Peyer's patch (tissue), 4 donors: ENCODE results near the gene DEPP1. TPM values are rescaled to one million over a fixed set of nuclear protein-coding genes. Genes with fewer than 3 reads are reported as not detected.
A peak's percentile ranks its signal among the peaks of the same experiment; 100 is the strongest.

ENCODE experiments used
- DNase-seq, 3 donors: peaks; one replicate each; pipeline ENCODE4 v3.0.0-alpha.2; 2017 to 2019
- H3K27ac ChIP-seq, 4 donors: fragments of 200-600 bp; sonication (generic); one replicate each; pipeline ENCODE4 v1.5.1; 2016 to 2019
- H3K27me3 ChIP-seq, 2 donors: fragments of 200-600 bp; sonication (generic); one replicate each; pipeline ENCODE4 v1.5.1; 2019
- H3K36me3 ChIP-seq, 3 donors: fragments of 200-600 bp; sonication (generic); one replicate each; pipeline ENCODE4 v1.5.1; 2016 to 2019
- H3K4me1 ChIP-seq, 4 donors: fragments of 200-600 bp; sonication (generic); one replicate each; pipeline ENCODE4 v1.5.1; 2016 to 2019
- H3K4me3 ChIP-seq, 4 donors: fragments of 200-600 bp; sonication (generic); 1 replicate in 3 of 4; 2 replicates in 1 of 4; pipeline ENCODE4 v1.5.1; 2016 to 2019; ENCODE audit warnings: mild to moderate bottlenecking in 1 of 4
- H3K9me3 ChIP-seq, 4 donors: fragments of 200-600 bp; sonication (generic); one replicate each; pipeline ENCODE4 v1.5.1; 2016 to 2019; ENCODE audit warnings: mild to moderate bottlenecking in 1 of 4
- POLR2A ChIP-seq, 2 donors: fragments of 450-650 bp; IDR thresholded peaks; one replicate each; pipeline ENCODE4 v1.5.1; 2017; ENCODE audit warnings: antibody characterized with exemption in 2 of 2, mild to moderate bottlenecking in 2 of 2, moderate library complexity in 2 of 2
- total RNA-seq, 4 donors: library from RNA; depleted of rRNA; stranded (reverse); fragments of >200 nt; gene quantifications; one replicate each; pipeline ENCODE4 v1.1.0, GENCODE V29; 2016
- TF ChIP-seq, protein P1 (sequence below), 6 experiments: fragments of 450-650 bp in 4 of 6; fragments of 200-600 bp in 2 of 6; sonication (generic) in 1 of 6; IDR thresholded peaks; one replicate each; pipeline ENCODE4 v1.5.1; 2017 to 2019; ENCODE audit warnings: antibody characterized with exemption in 6 of 6, mild to moderate bottlenecking in 3 of 6, moderate library complexity in 1 of 6

DEPP1 gene
- total RNA-seq, 4 donors from 2014 or later, result 3.9 to 96.0 (median 49.8) TPM

GRCh38 chr10:44976352-44977198, 2.0 kb downstream of the DEPP1 start:
- H3K4me1 ChIP-seq, result peaks cover 4 to 55% (median 13%) of the 10 kb centered on the region in 4 donors
- no peaks in the 10 kb centered on the region for H3K9me3 ChIP-seq
- TF ChIP-seq POLR2A (IDR thresholded peaks at IDR 0.05), result no peak
- TF ChIP-seq, protein P1, sequence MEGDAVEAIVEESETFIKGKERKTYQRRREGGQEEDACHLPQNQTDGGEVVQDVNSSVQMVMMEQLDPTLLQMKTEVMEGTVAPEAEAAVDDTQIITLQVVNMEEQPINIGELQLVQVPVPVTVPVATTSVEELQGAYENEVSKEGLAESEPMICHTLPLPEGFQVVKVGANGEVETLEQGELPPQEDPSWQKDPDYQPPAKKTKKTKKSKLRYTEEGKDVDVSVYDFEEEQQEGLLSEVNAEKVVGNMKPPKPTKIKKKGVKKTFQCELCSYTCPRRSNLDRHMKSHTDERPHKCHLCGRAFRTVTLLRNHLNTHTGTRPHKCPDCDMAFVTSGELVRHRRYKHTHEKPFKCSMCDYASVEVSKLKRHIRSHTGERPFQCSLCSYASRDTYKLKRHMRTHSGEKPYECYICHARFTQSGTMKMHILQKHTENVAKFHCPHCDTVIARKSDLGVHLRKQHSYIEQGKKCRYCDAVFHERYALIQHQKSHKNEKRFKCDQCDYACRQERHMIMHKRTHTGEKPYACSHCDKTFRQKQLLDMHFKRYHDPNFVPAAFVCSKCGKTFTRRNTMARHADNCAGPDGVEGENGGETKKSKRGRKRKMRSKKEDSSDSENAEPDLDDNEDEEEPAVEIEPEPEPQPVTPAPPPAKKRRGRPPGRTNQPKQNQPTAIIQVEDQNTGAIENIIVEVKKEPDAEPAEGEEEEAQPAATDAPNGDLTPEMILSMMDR (IDR thresholded peaks at IDR 0.05), result no peak
- peaks cover 0 to 3% (median 0%) of the 10 kb centered on the region in 3 donors for H3K36me3 ChIP-seq
- no peak for DNase-seq
- peak overlapping the region; percentile 24 to 62 (median 42) for H3K4me3 ChIP-seq
- peak overlapping the region; percentile 52 to 84 (median 72) for H3K27ac ChIP-seq
- H3K27me3 ChIP-seq, result no peaks in the 10 kb centered on the region

GRCh38 chr10:44975431-44976331, 2.9 kb downstream of the DEPP1 start:
- Histone ChIP-seq H3K4me1 (peaks cover 4 to 48% (median 13%) of the 10 kb centered on the region in 4 donors), H3K27me3 (no peaks in the 10 kb centered on the region), H3K27ac (peak overlapping the region; percentile 59 to 84 (median 72)), H3K4me3 (peak overlapping the region in 3 of 4 donors; percentile 41 to 62 (median 58)), H3K9me3 (no peaks in the 10 kb centered on the region), H3K36me3 (peaks cover 0 to 12% (median 0%) of the 10 kb centered on the region in 3 donors)
- peak in 1 of 3 donors; percentile 49 for DNase-seq
- TF ChIP-seq, protein P1 (IDR thresholded peaks at IDR 0.05), result no peak
- TF ChIP-seq POLR2A (IDR thresholded peaks at IDR 0.05), result no peak

DNA sequence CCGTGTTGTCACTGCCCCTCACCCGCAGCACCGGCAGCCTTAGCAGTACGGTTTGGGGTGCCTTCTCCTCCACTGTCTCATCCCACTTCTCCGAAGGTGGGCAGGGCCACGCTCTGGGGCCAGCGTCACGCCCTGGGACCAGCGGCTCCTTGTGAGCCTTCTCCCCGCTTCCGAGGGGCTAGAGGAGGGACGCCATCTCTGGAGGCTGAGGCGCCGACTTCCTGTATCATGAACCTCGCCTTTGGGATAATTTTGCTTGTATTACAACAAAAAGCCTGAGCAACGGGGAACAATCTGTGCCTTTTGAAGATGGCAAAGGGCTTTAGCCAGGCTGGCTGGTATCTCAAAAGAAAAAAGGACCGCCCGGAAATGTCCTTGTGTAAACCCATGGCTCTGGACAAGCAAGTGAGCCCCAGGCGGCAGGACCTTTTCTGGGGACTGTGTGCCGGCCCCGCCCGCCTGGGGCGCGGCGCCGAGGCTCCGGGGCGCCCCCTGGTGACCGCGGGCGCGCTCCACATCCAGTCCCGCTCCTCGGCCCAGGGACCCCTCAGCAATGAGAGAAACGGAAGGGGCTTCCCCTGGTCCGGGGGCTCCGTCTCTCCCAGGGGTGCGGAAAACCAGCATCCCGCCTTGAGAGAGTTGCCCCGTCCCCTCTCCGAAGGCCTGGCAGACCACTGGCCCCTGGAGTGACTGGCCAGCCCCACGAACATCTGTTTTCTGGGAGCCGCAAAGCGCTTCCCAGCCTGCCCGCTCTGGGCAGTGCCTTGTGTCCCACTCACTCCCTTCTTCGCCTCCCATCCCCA, 3.8 kb downstream of the DEPP1 start:
- peak; percentile 65 to 85 (median 83) for DNase-seq
- no peaks in the 10 kb centered on the region for H3K27me3 ChIP-seq
- peak overlapping the region; percentile 59 to 84 (median 72) for H3K27ac ChIP-seq
- H3K36me3 ChIP-seq, result peaks cover 0 to 18% (median 0%) of the 10 kb centered on the region in 3 donors
- peak overlapping the region; percentile 32 to 62 (median 48) for H3K4me3 ChIP-seq
- peaks cover 4 to 43% (median 13%) of the 10 kb centered on the region in 4 donors for H3K4me1 ChIP-seq
- TF ChIP-seq, protein P1 (IDR thresholded peaks at IDR 0.05), result peak; percentile 89 to 99 (median 97)
- peak in 1 of 2 donors; percentile 28 for TF ChIP-seq POLR2A (IDR thresholded peaks at IDR 0.05)
- H3K9me3 ChIP-seq, result no peaks in the 10 kb centered on the region

- Histone ChIP-seq H3K4me1 (peaks cover 4 to 37% (median 13%) of the 10 kb centered on the region in 4 donors), H3K4me3 (peak overlapping the region; percentile 32 to 62 (median 48)), H3K36me3 (peaks cover 0 to 18% (median 0%) of the 10 kb centered on the region in 3 donors), H3K27me3 (no peaks in the 10 kb centered on the region), H3K9me3 (no peaks in the 10 kb centered on the region), H3K27ac (peak overlapping the region; percentile 59 to 84 (median 72))
- DNase-seq, result peak in 1 of 3 donors; percentile 47
- TF ChIP-seq, protein P1 (IDR thresholded peaks at IDR 0.05), result no peak
- TF ChIP-seq POLR2A (IDR thresholded peaks at IDR 0.05), result no peak
Measured at GRCh38 chr10:44974082-44974627, 4.5 kb downstream of the DEPP1 start.
